PC-3 (cell line): ENCODE results near the gene KCNG2. TPM values are rescaled to one million over a fixed set of nuclear protein-coding genes. Genes with fewer than 3 reads are reported as not detected.

Source experiments
- ATAC-seq: fragments of 200-7000 bp; cut with Tn5 transposase; 2 replicates; pipeline ENCODE4 v1.9.1; 2020; ENCODE audit warnings: mild to moderate bottlenecking, moderate library complexity
- BruUV-seq: library from RNA; stranded (reverse); fragments of 400-500 nt; replicated peaks from 2 replicates; lab custom pipeline; 2021; lab: Mats Ljungman, UMichigan
- CTCF ChIA-PET: fragments of 300-600 bp; sonication (Branson Sonifier 250); formaldehyde crosslinking; loops from one replicate; lab custom pipeline; 2022; ENCODE audit warnings: antibody characterized with exemption; lab: Charles Lee
- POLR2A ChIA-PET: fragments of 300-600 bp; sonication (Branson Sonifier 250); formaldehyde crosslinking; loops from one replicate; lab custom pipeline; 2022; ENCODE audit warnings: antibody characterized with exemption; ENCODE audit not compliant: unreplicated experiment; lab: Charles Lee
- DNase-seq: peaks from one replicate; pipeline ENCODE4 v3.0.0-alpha.2; 2015
- H2AFZ ChIP-seq: fragments of 300-600 bp; sonication (generic); 2 replicates; pipeline ENCODE4 v1.6.0; 2016; ENCODE audit warnings: antibody characterized with exemption, low read length
- H3F3A ChIP-seq: fragments of 300-600 bp; sonication (generic); one replicate; pipeline ENCODE4 v1.6.0; 2017; ENCODE audit warnings: antibody characterized with exemption, low read length, control low read depth, mild to moderate bottlenecking; ENCODE audit not compliant: unreplicated experiment
- H3K27ac ChIP-seq: fragments of 300-600 bp; sonication (generic); 2 replicates; pipeline ENCODE4 v1.5.1; 2016; ENCODE audit warnings: mild to moderate bottlenecking, low read length
- H3K27me3 ChIP-seq: fragments of 300-600 bp; sonication (generic); 2 replicates; pipeline ENCODE4 v1.6.1; 2016; ENCODE audit warnings: low read length, mixed read lengths
- H3K36me3 ChIP-seq: fragments of 300-600 bp; sonication (generic); 2 replicates; pipeline ENCODE4 v1.6.1; 2016; ENCODE audit warnings: low read depth, mixed run types, low read length, mixed read lengths
- H3K4me1 ChIP-seq: fragments of 300-600 bp; sonication (generic); 2 replicates; pipeline ENCODE4 v1.5.1; 2016; ENCODE audit warnings: low read length; ENCODE audit not compliant: insufficient read depth
- H3K4me2 ChIP-seq: fragments of 300-600 bp; sonication (generic); 2 replicates; pipeline ENCODE4 v1.6.0; 2016; ENCODE audit warnings: low read length
- H3K4me3 ChIP-seq: fragments of 300-600 bp; sonication (generic); 2 replicates; pipeline ENCODE4 v1.5.1; 2016; ENCODE audit warnings: mild to moderate bottlenecking, low read length, mixed read lengths
- H3K79me2 ChIP-seq: fragments of 300-600 bp; sonication (generic); 2 replicates; pipeline ENCODE4 v1.6.1; 2017; ENCODE audit warnings: low read length, mixed read lengths
- H3K9ac ChIP-seq: fragments of 300-600 bp; sonication (generic); 2 replicates; pipeline ENCODE4 v1.6.0; 2016; ENCODE audit warnings: mild to moderate bottlenecking, low read length
- H3K9me2 ChIP-seq: fragments of 300-600 bp; sonication (generic); replicated peaks from 2 replicates; pipeline ENCODE4 v1.6.1; 2016; ENCODE audit warnings: mixed run types, low read length, mixed read lengths
- H3K9me3 ChIP-seq: fragments of 300-600 bp; sonication (generic); 2 replicates; pipeline ENCODE4 v1.6.1; 2016; ENCODE audit warnings: low read length, mixed read lengths
- H4K20me1 ChIP-seq: fragments of 300-600 bp; sonication (generic); 2 replicates; pipeline ENCODE4 v1.6.1; 2016; ENCODE audit warnings: low read length, mixed read lengths
- CTCF ChIP-seq: fragments of 300-600 bp; sonication (generic); conservative IDR thresholded peaks from 2 replicates; pipeline ENCODE4 v1.5.1; 2017; ENCODE audit warnings: antibody characterized with exemption, low read depth, mild to moderate bottlenecking, low read length
- EZH2 ChIP-seq: fragments of 300-600 bp; sonication (generic); IDR thresholded peaks from one replicate; pipeline ENCODE4 v1.6.1; 2017; ENCODE audit warnings: antibody characterized with exemption, mild to moderate bottlenecking, low read length; ENCODE audit not compliant: unreplicated experiment
- EZH2phosphoT487 ChIP-seq: fragments of 300-600 bp; sonication (generic); IDR thresholded peaks from 2 replicates; pipeline ENCODE4 v1.6.1; 2018; ENCODE audit warnings: mild to moderate bottlenecking, antibody characterized with exemption, low read length, borderline replicate concordance
- intact Hi-C: fragments of 100-400 bp; cut with micrococcal nuclease; formaldehyde crosslinking; loops from 2 replicates; pipeline ENCODE4 v1.9.0; 2023
- total RNA-seq: library from RNA; depleted of rRNA; stranded (reverse); fragments of >200 nt; gene quantifications from 2 replicates; pipeline ENCODE4 v1.2.3, GENCODE V29; 2014

KCNG2 gene
- total RNA-seq, 1 experiment from 2014 or later, result not detected

DNA sequence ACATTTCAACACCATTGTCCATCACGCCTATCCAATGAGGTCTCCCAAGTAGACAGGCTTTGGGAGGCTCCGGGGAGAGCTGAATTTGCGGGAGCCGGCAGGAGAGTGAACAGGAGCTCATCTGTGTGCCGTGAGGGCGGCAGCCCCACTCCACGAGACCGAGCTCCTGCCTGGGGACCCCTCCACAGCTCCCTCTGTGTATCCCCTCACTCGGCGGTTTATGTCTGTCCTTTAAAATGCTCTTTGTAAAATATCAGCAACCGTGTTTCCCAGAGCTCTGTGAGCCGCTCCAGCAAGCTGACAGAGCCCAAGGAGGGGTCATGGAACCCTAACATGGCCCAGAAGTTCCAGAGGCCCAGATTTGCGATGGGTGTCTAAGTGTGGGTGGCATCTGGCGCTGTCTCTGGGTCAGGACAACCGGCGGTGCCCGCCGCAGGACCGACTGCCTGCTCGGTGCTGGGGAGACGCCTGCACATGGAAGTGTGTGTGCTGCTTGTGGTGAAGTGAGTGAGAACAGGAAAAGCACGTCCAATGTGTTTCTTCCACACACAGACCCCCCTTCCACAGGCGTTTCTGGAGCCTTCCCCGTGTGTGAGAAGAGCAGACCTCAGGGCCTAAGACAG, 118.9 kb downstream of the KCNG2 start:
- Histone ChIP-seq H3K9me3 (no peaks in the 10 kb centered on the region), H3K4me1 (no peaks in the 10 kb centered on the region), H3F3A (no peaks in the 10 kb centered on the region), H3K4me3 (no peak overlapping the region), H3K4me2 (no peak overlapping the region), H2AFZ (no peak overlapping the region), H3K27ac (no peak overlapping the region), H3K9ac (no peak overlapping the region), H3K36me3 (peaks cover 6% of the 10 kb centered on the region), H3K79me2 (no peaks in the 10 kb centered on the region), H3K27me3 (no peaks in the 10 kb centered on the region), H4K20me1 (no peaks in the 10 kb centered on the region), H3K9me2 (no peaks in the 10 kb centered on the region)
- TF ChIP-seq EZH2phosphoT487, result no peak
- TF ChIP-seq CTCF, result no peak
- no peak for TF ChIP-seq EZH2
- BruUV-seq, result no TSS peak
- no peak for DNase-seq
- POLR2A ChIA-PET, result no interaction called here
- CTCF ChIA-PET, result interaction anchor here (0.5 to 0.6 kb wide), 2 partner anchors 10 to 117 kb away, joined by 3 to 5 read pairs; no protein-coding TSS in a partner anchor
- no peak for ATAC-seq
- intact Hi-C loops, result no loop called here

DNA sequence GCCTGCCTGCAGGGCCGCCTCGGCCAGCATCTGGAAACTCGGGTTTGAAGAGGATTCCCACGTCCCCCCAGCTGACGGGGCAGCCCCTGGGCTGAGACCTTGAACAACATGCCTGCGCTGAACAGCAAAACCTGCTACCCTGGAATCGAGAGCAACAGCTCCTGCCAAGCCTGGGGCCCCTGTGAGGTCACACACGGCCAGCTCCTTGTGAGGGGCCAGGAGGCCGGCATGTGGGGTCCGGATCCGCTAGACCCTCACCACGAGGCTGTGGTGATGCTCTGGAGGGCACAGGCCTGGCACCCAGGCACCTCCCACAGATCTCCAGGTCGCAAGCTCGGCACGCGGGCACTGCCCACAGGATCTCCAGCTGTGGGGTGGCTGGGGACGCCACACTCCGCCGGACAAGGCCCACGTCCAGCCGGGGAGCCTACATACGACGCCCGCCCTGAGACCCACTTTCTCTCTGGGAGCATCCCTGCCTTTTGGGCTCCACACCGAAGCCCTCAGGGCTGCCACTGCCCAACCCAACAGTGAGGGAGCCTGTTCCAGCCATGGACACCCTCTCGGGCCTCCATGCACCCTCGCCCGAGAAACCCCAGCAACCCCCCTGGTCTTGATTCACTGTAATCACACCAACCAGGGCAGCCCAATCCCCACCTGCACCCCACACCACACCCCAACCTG, 119.6 kb downstream of the KCNG2 start:
- no TSS peak for BruUV-seq
- Histone ChIP-seq H3K36me3 (peaks cover 7% of the 10 kb centered on the region), H3K4me2 (no peak overlapping the region), H3K9me3 (no peaks in the 10 kb centered on the region), H2AFZ (no peak overlapping the region), H3F3A (no peaks in the 10 kb centered on the region), H3K27me3 (no peaks in the 10 kb centered on the region), H3K9me2 (no peaks in the 10 kb centered on the region), H3K9ac (no peak overlapping the region), H3K4me1 (no peaks in the 10 kb centered on the region), H3K27ac (no peak overlapping the region), H4K20me1 (no peaks in the 10 kb centered on the region), H3K79me2 (no peaks in the 10 kb centered on the region), H3K4me3 (no peak overlapping the region)
- CTCF ChIA-PET, result interaction anchor here (0.6 kb wide), 1 partner anchor 9 kb away, joined by 5 read pairs; no protein-coding TSS in a partner anchor
- DNase-seq (no peak), ATAC-seq (no peak)
- intact Hi-C loops, result no loop called here
- POLR2A ChIA-PET, result no interaction called here
- TF ChIP-seq EZH2phosphoT487, result no peak
- TF ChIP-seq CTCF, result no peak
- no peak for TF ChIP-seq EZH2
